ENCODE data around the gene DIP2C.

DIP2C gene

GRCh38 chr10:409408-410040 lies 279.9 kb downstream of the DIP2C start:
- Histone ChIP-seq H3K4me3 (ENCODE audit: low read depth in 1 of 2, low read length in 2 of 2) (no peak overlapping the region), H3K9me3 (ENCODE audit: insufficient read depth, low read length, severe bottlenecking) (no peaks in the 10 kb centered on the region), H2AFZ (ENCODE audit: low read depth, low read length) (no peak overlapping the region), H3K27ac (ENCODE audit: low read length) (no peak overlapping the region), H3K9ac (ENCODE audit: low read depth, low read length) (no peak overlapping the region), H3K4me1 (ENCODE audit: insufficient read depth, low read length) (no peaks in the 10 kb centered on the region), H3K36me3 (ENCODE audit: insufficient read depth, low read length) (no peaks in the 10 kb centered on the region), H3K4me2 (ENCODE audit: insufficient read depth, low read length) (no peak overlapping the region), H4K20me1 (ENCODE audit: insufficient read depth, low read length) (no peaks in the 10 kb centered on the region), H3K79me2 (ENCODE audit: insufficient read depth, low read length) (no peaks in the 10 kb centered on the region), H3K27me3 (ENCODE audit: insufficient read depth, low read length, poor library complexity) (peaks cover 23% of the 10 kb centered on the region)
- TF ChIP-seq EZH2 (IDR thresholded peaks at IDR 0.05; ENCODE audit: borderline replicate concordance, low read depth, low read length, severe bottlenecking) (no peak), CTCF (IDR thresholded peaks at IDR 0.05; ENCODE audit: borderline replicate concordance, extremely low read depth, low read length, poor library complexity, severe bottlenecking) (no peak)
- ATAC-seq (ENCODE audit: insufficient read depth, low read depth) (no peak), DNase-seq (no peak)

GRCh38 chr10:408236-408635 lies 281.2 kb downstream of the DIP2C start:
- H3K4me3 ChIP-seq (ENCODE audit: low read depth in 1 of 2, low read length in 2 of 2), result no peak overlapping the region
- H3K9me3 ChIP-seq (ENCODE audit: insufficient read depth, low read length, severe bottlenecking), result no peaks in the 10 kb centered on the region
- no peak for ATAC-seq (ENCODE audit: insufficient read depth, low read depth)
- H3K36me3 ChIP-seq (ENCODE audit: insufficient read depth, low read length), result no peaks in the 10 kb centered on the region
- peaks cover 23% of the 10 kb centered on the region for H3K27me3 ChIP-seq (ENCODE audit: insufficient read depth, low read length, poor library complexity)
- no peak overlapping the region for H3K9ac ChIP-seq (ENCODE audit: low read depth, low read length)
- TF ChIP-seq EZH2 (IDR thresholded peaks at IDR 0.05; ENCODE audit: borderline replicate concordance, low read depth, low read length, severe bottlenecking), result no peak
- no peak for TF ChIP-seq CTCF (IDR thresholded peaks at IDR 0.05; ENCODE audit: borderline replicate concordance, extremely low read depth, low read length, poor library complexity, severe bottlenecking)
- no peak for DNase-seq
- no peak overlapping the region for H3K4me2 ChIP-seq (ENCODE audit: insufficient read depth, low read length)
- H4K20me1 ChIP-seq (ENCODE audit: insufficient read depth, low read length), result no peaks in the 10 kb centered on the region
- no peak overlapping the region for H2AFZ ChIP-seq (ENCODE audit: low read depth, low read length)
- H3K27ac ChIP-seq (ENCODE audit: low read length), result no peak overlapping the region
- H3K79me2 ChIP-seq (ENCODE audit: insufficient read depth, low read length), result no peaks in the 10 kb centered on the region
- H3K4me1 ChIP-seq (ENCODE audit: insufficient read depth, low read length), result no peaks in the 10 kb centered on the region

- peaks cover 23% of the 10 kb centered on the region for H3K27me3 ChIP-seq (ENCODE audit: insufficient read depth, low read length, poor library complexity)
- no peaks in the 10 kb centered on the region for H4K20me1 ChIP-seq (ENCODE audit: insufficient read depth, low read length)
- no peak overlapping the region for H3K4me2 ChIP-seq (ENCODE audit: insufficient read depth, low read length)
- no peak overlapping the region for H2AFZ ChIP-seq (ENCODE audit: low read depth, low read length)
- H3K27ac ChIP-seq (ENCODE audit: low read length), result no peak overlapping the region
- H3K79me2 ChIP-seq (ENCODE audit: insufficient read depth, low read length), result no peaks in the 10 kb centered on the region
- ATAC-seq (ENCODE audit: insufficient read depth, low read depth) (no peak), DNase-seq (no peak)
- H3K9me3 ChIP-seq (ENCODE audit: insufficient read depth, low read length, severe bottlenecking), result no peaks in the 10 kb centered on the region
- TF ChIP-seq CTCF (IDR thresholded peaks at IDR 0.05; ENCODE audit: borderline replicate concordance, extremely low read depth, low read length, poor library complexity, severe bottlenecking) (no peak), EZH2 (IDR thresholded peaks at IDR 0.05; ENCODE audit: borderline replicate concordance, low read depth, low read length, severe bottlenecking) (no peak)
- no peak overlapping the region for H3K4me3 ChIP-seq (ENCODE audit: low read depth in 1 of 2, low read length in 2 of 2)
- no peaks in the 10 kb centered on the region for H3K36me3 ChIP-seq (ENCODE audit: insufficient read depth, low read length)
- H3K4me1 ChIP-seq (ENCODE audit: insufficient read depth, low read length), result no peaks in the 10 kb centered on the region
- H3K9ac ChIP-seq (ENCODE audit: low read depth, low read length), result no peak overlapping the region
These were observed 282.5 kb downstream of the DIP2C start for GRCh38 chr10:406976-407375.

Measured in DND-41 (cell line).